WTC11 (cell line): ENCODE measurements around the gene TAC4.

ENCODE experiments used
- ATF1 ChIP-seq: sonication (generic); formaldehyde crosslinking; IDR thresholded peaks from 2 replicates; pipeline ENCODE4 v1.8.1; 2023; ENCODE audit warnings: mild to moderate bottlenecking, moderate library complexity, missing genetic modification reagents
- ATF2 ChIP-seq: sonication (generic); formaldehyde crosslinking; IDR thresholded peaks from 2 replicates; pipeline ENCODE4 v1.8.1; 2022; ENCODE audit warnings: low read depth, missing genetic modification reagents, borderline replicate concordance
- CREB1 ChIP-seq: sonication (generic); formaldehyde crosslinking; IDR thresholded peaks from 2 replicates; pipeline ENCODE4 v1.8.0; 2023; ENCODE audit warnings: mild to moderate bottlenecking, missing genetic modification reagents
- CTCF ChIP-seq: fragments of 200-600 bp; IDR thresholded peaks from 2 replicates; pipeline ENCODE4 v1.8.0; 2022; ENCODE audit warnings: antibody characterized with exemption
- SMAD3 ChIP-seq: sonication (generic); formaldehyde crosslinking; IDR thresholded peaks from 2 replicates; pipeline ENCODE4 v1.8.0; 2022; ENCODE audit warnings: missing genetic modification reagents, mild to moderate bottlenecking, borderline replicate concordance
- ZNF425 ChIP-seq: fragments of 250-450 bp; sonication (Bioruptor Pico); conservative IDR thresholded peaks from 2 replicates; pipeline ENCODE4 v1.9.0; 2021; ENCODE audit warnings: mild to moderate bottlenecking
- TF ChIP-seq, protein P1 (sequence below): sonication (generic); formaldehyde crosslinking; IDR thresholded peaks from 2 replicates; pipeline ENCODE4 v1.8.1; 2023; ENCODE audit warnings: mild to moderate bottlenecking, missing genetic modification reagents
- TF ChIP-seq, protein P2 (sequence below): sonication (generic); formaldehyde crosslinking; conservative IDR thresholded peaks from 2 replicates; pipeline ENCODE4 v1.8.1; 2023; ENCODE audit warnings: mild to moderate bottlenecking, low read depth, missing genetic modification reagents, moderate library complexity

DNA sequence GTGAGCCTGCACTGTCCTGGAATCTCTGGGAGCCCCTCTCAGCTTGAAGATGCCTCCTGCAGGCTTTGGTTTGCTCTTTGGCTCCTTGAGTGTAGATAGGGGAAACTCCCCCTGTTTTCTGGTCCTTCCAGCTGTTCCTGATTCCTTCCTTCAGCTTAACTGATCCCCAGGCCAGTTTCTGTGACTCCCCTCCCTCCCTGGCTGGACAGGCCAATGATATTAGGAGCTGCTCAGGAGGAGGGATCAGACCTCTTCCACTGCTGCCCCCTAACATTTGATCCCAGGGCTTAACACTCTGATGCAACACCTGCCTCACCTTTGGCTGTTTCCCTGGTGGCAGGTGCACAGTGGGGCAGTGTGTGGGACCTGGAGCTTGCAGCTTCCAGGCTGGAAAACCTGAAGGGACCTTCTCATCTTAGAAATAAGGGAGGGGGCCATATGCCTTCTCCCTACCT, at the start of gene TAC4:
- TF ChIP-seq CTCF (no peak), ZNF425 (CRISPR knock-in tag) (no peak), ATF2 (CRISPR knock-in tag) (no peak), ATF1 (CRISPR knock-in tag) (no peak), CREB1 (CRISPR knock-in tag) (no peak), SMAD3 (CRISPR knock-in tag) (no peak)
- TF ChIP-seq, protein P1, sequence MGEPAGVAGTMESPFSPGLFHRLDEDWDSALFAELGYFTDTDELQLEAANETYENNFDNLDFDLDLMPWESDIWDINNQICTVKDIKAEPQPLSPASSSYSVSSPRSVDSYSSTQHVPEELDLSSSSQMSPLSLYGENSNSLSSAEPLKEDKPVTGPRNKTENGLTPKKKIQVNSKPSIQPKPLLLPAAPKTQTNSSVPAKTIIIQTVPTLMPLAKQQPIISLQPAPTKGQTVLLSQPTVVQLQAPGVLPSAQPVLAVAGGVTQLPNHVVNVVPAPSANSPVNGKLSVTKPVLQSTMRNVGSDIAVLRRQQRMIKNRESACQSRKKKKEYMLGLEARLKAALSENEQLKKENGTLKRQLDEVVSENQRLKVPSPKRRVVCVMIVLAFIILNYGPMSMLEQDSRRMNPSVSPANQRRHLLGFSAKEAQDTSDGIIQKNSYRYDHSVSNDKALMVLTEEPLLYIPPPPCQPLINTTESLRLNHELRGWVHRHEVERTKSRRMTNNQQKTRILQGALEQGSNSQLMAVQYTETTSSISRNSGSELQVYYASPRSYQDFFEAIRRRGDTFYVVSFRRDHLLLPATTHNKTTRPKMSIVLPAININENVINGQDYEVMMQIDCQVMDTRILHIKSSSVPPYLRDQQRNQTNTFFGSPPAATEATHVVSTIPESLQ (CRISPR knock-in tag): no peak
- TF ChIP-seq, protein P2, sequence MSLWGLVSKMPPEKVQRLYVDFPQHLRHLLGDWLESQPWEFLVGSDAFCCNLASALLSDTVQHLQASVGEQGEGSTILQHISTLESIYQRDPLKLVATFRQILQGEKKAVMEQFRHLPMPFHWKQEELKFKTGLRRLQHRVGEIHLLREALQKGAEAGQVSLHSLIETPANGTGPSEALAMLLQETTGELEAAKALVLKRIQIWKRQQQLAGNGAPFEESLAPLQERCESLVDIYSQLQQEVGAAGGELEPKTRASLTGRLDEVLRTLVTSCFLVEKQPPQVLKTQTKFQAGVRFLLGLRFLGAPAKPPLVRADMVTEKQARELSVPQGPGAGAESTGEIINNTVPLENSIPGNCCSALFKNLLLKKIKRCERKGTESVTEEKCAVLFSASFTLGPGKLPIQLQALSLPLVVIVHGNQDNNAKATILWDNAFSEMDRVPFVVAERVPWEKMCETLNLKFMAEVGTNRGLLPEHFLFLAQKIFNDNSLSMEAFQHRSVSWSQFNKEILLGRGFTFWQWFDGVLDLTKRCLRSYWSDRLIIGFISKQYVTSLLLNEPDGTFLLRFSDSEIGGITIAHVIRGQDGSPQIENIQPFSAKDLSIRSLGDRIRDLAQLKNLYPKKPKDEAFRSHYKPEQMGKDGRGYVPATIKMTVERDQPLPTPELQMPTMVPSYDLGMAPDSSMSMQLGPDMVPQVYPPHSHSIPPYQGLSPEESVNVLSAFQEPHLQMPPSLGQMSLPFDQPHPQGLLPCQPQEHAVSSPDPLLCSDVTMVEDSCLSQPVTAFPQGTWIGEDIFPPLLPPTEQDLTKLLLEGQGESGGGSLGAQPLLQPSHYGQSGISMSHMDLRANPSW (CRISPR knock-in tag): no peak
